SK-N-MC (cell line): ENCODE results near the gene CCDC15.

Experiments used
- EZH2 ChIP-seq: fragments of 200-600 bp; sonication (generic); IDR thresholded peaks from one replicate; pipeline ENCODE4 v1.6.1; 2017; ENCODE audit warnings: antibody characterized with exemption
- FOXP2 ChIP-seq: optimal IDR thresholded peaks from 2 replicates; pipeline ENCODE3; 2011; ENCODE audit warnings: mild to moderate bottlenecking, moderate library complexity; ENCODE audit not compliant: insufficient read depth; ENCODE audit errors: extremely low read length, control extremely low read depth
- POLR2AphosphoS5 ChIP-seq: IDR thresholded peaks from 2 replicates; pipeline ENCODE4 v1.6.1; 2012; ENCODE audit warnings: mild to moderate bottlenecking, low read depth, low read length, borderline replicate concordance

DNA sequence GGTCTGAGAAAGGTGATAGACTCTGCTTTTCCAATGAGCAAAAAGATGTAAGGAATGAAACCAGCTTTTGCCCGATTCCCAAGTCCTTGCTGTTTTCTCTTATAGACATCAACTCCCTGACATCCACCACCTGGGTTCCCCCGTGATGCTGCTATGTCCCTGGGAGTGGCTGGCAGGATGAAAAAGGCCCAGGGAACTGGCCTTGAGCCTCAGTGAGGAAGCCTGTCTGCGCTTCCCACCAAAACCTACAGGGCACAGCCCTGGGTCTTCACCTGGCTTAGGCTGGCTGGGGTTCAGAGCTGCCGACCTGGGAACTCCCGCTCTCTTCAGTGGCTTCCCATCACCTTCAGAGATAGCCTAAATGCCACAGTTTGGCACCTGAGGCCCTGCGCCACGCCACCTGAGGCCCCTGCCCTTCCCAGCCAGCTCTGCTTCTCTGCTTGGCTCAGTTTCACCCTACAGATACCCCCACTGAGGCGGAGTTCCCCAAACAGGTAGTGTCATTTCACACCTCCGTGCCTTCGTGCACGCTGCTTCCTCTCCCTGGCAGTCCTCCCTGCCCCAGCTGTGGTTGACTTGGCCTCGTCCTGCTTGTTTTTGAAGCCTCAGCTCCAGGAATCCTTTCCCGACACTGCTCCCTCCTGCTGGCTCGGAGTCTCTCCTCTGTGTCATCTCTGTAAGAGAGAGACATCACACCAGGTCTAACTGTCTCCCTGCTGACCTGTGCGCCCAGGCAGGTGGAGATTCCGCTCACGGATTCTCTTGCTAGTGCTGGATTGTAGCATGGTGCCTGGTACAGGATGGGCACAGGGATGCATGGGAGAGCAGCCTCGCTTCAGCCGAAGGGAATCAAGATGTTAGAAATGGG lies 119.8 kb downstream of the CCDC15 start:
- no peak for TF ChIP-seq EZH2
- no peak for TF ChIP-seq POLR2AphosphoS5
- no peak for TF ChIP-seq FOXP2
